Chondrocyte (in vitro differentiated cells): ENCODE results near the gene URB2. TPM values are rescaled to one million over a fixed set of nuclear protein-coding genes. Genes with fewer than 3 reads are reported as not detected.

Experiments
- DNase-seq: peaks from one replicate; pipeline ENCODE4 v3.0.0; 2021; ENCODE audit warnings: mixed read lengths, low spot score
- H3K27ac Mint-ChIP-seq: one replicate; pipeline ENCODE4 v1.8.0; 2021; ENCODE audit warnings: mild to moderate bottlenecking, moderate library complexity, mixed read lengths; ENCODE audit not compliant: unreplicated experiment
- H3K27me3 Mint-ChIP-seq: 2 replicates; pipeline ENCODE4 v1.8.0; 2021; ENCODE audit warnings: low read depth, mixed read lengths
- H3K36me3 Mint-ChIP-seq: 2 replicates; pipeline ENCODE4 v1.8.0; 2021; ENCODE audit warnings: low read depth, mixed read lengths
- H3K4me1 Mint-ChIP-seq: 2 replicates; pipeline ENCODE4 v1.8.0; 2021; ENCODE audit warnings: low read depth, mild to moderate bottlenecking, mixed read lengths
- H3K4me3 Mint-ChIP-seq: one replicate; pipeline ENCODE4 v1.8.0; 2021; ENCODE audit warnings: mild to moderate bottlenecking, moderate library complexity, mixed read lengths; ENCODE audit not compliant: unreplicated experiment
- H3K9me3 Mint-ChIP-seq: 2 replicates; pipeline ENCODE4 v1.8.0; 2021; ENCODE audit warnings: low read depth, mixed read lengths
- total RNA-seq: library from RNA; stranded (reverse); gene quantifications from 3 replicates; pipeline ENCODE4 v1.2.1, GENCODE V29; 2021
- TF ChIP-seq, protein P1 (sequence below): fragments of 200-600 bp; sonication (generic); IDR thresholded peaks from 2 replicates; pipeline ENCODE4 v1.5.0; 2021; ENCODE audit warnings: antibody characterized with exemption, mild to moderate bottlenecking, moderate library complexity

Gene URB2
- total RNA-seq, 1 donor from 2014 or later: 8.4 TPM

- Mint-ChIP-seq H3K27me3 (no peaks in the 10 kb centered on the region), H3K36me3 (no peaks in the 10 kb centered on the region), H3K27ac (peak overlapping the region; percentile 94), H3K4me1 (peaks cover 69% of the 10 kb centered on the region), H3K9me3 (no peaks in the 10 kb centered on the region), H3K4me3 (peak overlapping the region; percentile 91)
- no peak for DNase-seq
- TF ChIP-seq, protein P1, sequence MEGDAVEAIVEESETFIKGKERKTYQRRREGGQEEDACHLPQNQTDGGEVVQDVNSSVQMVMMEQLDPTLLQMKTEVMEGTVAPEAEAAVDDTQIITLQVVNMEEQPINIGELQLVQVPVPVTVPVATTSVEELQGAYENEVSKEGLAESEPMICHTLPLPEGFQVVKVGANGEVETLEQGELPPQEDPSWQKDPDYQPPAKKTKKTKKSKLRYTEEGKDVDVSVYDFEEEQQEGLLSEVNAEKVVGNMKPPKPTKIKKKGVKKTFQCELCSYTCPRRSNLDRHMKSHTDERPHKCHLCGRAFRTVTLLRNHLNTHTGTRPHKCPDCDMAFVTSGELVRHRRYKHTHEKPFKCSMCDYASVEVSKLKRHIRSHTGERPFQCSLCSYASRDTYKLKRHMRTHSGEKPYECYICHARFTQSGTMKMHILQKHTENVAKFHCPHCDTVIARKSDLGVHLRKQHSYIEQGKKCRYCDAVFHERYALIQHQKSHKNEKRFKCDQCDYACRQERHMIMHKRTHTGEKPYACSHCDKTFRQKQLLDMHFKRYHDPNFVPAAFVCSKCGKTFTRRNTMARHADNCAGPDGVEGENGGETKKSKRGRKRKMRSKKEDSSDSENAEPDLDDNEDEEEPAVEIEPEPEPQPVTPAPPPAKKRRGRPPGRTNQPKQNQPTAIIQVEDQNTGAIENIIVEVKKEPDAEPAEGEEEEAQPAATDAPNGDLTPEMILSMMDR: no peak
These were observed 754 bp upstream of the URB2 start for GRCh38 chr1:229625071-229625914.

- Mint-ChIP-seq H3K27ac (peak overlapping the region; percentile 98), H3K36me3 (no peaks in the 10 kb centered on the region), H3K9me3 (no peaks in the 10 kb centered on the region), H3K4me3 (peak overlapping the region; percentile 98), H3K27me3 (no peaks in the 10 kb centered on the region), H3K4me1 (peaks cover 53% of the 10 kb centered on the region)
- no peak for DNase-seq
- TF ChIP-seq, protein P1: no peak
These were observed 956 bp downstream of the URB2 start for GRCh38 chr1:229627003-229627402.

DNA sequence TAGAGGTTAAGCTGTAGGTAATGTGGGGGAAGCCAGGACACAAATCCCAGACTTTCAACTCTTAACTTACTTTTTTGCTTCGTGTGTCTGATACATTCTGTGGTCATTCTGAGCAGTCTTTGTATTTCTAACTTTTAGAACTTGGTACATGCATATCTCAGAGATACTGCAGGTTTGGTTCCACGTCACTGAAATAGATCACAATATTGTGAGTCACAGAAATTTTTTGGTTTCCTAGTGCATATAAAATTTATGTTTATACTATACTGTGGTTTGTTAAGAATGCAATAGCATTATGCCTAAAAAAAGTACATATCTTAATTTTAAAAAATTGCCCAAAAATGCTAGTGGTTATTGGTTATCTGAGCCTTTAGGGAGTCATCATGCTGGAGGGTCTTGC is 3.2 kb downstream of the URB2 start:
- no peaks in the 10 kb centered on the region for H3K9me3 Mint-ChIP-seq
- H3K4me3 Mint-ChIP-seq: no peak overlapping the region
- TF ChIP-seq, protein P1: no peak
- H3K4me1 Mint-ChIP-seq: peaks cover 41% of the 10 kb centered on the region
- no peak for DNase-seq
- peaks cover 3% of the 10 kb centered on the region for H3K36me3 Mint-ChIP-seq
- peak overlapping the region; percentile 46 for H3K27ac Mint-ChIP-seq
- H3K27me3 Mint-ChIP-seq: no peaks in the 10 kb centered on the region

GRCh38 chr1:229631148-229631547 is 5.1 kb downstream of the URB2 start:
- Mint-ChIP-seq H3K36me3 (peaks cover 9% of the 10 kb centered on the region), H3K4me3 (no peak overlapping the region), H3K4me1 (peaks cover 31% of the 10 kb centered on the region), H3K27ac (no peak overlapping the region), H3K27me3 (no peaks in the 10 kb centered on the region), H3K9me3 (no peaks in the 10 kb centered on the region)
- TF ChIP-seq, protein P1: no peak
- no peak for DNase-seq

GRCh38 chr1:229631966-229632365 is 5.9 kb downstream of the URB2 start:
- TF ChIP-seq, protein P1: no peak
- DNase-seq: no peak
- Mint-ChIP-seq H3K9me3 (no peaks in the 10 kb centered on the region), H3K27me3 (no peaks in the 10 kb centered on the region), H3K36me3 (peaks cover 12% of the 10 kb centered on the region), H3K4me1 (peaks cover 25% of the 10 kb centered on the region), H3K4me3 (no peak overlapping the region), H3K27ac (no peak overlapping the region)
